ENCODE data around the gene PRKG1.

PRKG1 gene

DNA sequence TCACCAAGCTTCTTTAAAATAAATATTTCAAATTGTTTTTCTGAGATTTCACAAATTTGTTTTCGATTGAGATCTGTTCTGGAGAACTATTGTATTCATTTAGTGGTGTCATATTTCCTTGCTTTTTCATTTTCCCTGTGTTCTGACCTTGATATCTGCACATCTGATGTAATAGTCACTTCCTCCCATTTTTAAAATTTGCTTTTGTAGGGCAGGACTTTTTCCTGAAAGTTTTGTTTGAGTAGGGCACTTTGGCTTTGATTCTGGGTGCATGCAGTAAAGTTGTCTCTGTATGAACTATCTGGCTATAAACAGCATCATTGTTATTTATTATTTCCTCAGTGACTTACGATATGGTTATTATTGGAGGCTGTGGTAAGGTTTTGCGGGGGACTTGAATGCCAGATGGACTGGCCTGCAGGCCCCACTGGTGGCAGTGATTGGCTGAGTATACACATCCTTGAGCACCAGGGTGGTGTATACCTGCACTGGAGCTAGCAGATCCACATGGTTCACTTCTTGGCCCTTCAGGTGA lies 541.5 kb downstream of the PRKG1 start:
- DNase-seq = no peak

DNA sequence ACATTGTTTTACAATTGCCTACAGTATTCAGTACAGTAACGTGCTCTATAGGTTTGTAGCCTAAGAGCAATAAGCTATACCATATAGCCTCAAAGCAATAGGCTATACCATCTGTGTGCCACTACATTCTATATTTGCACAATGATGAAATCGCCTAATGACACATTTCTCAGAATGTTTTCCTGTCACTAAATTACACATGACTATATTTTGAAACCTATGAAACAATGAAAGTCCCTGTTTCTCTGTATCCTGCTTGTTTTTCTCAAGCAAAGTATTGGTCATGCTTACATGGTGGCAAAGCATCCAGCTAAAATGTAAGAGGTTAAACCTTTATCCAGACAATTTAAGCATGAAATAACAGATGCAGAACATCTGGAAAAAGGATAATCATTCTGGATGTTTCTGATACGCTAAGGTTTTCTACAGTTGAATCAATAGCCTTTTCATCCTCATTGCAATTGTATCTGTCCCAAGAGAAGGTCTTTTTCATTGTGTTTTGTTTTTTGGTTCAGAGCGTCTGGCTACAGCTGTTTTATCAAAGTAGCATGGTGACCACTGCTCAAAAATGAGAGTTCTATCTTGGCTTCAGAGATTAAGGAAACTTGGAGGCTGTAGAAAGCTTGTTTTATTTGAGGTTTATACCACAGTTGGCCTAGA lies 543.4 kb downstream of the PRKG1 start:
- DNase-seq = no peak

DNA sequence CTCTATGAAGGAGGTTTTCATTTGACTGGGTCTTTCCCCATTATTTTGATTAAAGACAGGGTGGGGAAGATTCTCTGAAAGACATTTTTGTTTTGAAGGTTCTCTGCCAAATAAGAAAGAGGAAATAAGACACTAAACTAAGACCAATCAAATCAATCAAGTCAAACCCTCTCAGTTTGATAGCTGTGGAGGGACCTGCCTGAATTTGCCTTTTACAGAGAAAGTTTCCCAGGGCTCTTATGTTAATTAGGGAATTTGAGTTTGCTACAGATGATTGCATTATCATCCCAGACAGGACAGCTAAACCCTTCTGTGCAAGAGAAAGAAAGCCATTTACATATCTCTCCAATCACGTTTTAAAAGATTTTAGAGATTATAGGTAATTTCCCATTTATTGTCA lies 545.1 kb downstream of the PRKG1 start:
- DNase-seq = no peak

DNA sequence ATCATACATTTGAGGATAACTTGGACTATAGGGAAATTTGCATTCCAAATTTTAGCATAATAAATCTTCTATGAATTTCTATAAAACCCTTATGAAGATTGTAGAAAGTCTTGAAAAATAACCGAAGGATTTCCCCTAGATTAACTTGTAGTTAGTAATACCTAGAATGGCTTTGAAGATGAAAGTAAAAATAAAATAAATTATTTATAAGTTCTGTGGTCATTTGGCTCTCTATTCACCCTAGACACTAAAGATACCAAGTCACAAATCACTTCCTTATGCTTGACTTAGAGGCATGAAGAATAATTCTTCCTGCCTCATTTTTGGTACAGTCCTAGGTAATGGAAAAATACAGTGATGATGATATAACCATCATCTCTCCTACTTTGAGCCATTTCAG lies 545.8 kb downstream of the PRKG1 start:
- no peak for DNase-seq

DNA sequence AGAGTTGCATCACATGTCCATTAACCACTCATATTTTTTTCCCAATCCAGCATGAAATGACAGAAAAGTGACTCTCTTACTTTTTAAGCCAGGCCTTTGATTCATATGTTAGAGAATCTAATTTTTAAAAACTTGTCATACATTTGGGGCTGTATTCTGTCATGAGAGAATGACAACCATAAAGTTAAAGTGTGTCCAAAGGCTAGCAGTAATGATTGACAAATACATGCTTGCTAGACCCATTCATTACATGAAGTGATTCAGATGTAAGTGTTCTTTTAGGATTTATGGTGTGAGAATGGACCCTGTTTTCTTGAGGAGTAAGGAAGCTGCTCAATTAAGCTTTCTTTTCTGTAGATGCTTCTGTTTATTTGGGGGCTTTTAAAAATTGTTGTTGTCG lies 549.7 kb downstream of the PRKG1 start:
- no peak for DNase-seq

DNA sequence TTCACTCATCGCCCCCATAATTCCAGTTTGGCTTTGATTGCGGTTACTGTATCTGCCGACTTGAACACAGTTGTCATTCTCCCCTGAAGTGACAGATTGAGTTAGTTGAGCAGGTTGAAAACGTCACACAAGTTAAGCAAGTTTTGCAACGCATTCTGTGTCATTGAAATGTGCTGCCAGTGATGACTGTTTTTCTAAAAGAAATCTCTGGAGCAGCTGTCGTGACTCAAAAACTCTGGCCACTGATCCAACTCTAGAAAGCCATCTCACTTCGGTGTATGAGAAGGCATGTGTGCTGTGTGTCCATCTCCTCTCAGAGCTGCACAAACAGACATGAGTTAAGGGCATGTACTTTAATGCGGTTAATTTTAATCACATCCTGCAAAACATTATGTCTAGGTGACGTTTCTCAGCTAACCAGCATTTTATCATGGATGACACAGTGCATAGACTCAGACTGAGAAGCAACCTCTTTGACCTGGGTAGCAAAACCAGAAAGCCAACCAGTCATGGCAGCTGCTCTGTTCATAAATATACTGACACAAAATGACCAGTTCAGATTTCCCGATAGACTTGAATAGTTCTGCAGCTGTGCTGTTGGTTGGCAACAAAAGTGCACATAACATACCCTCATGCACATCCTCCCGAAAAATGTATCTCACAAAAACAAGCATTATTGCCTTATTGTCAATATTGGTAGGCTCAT lies 555.8 kb downstream of the PRKG1 start:
- DNase-seq = no peak

DNA sequence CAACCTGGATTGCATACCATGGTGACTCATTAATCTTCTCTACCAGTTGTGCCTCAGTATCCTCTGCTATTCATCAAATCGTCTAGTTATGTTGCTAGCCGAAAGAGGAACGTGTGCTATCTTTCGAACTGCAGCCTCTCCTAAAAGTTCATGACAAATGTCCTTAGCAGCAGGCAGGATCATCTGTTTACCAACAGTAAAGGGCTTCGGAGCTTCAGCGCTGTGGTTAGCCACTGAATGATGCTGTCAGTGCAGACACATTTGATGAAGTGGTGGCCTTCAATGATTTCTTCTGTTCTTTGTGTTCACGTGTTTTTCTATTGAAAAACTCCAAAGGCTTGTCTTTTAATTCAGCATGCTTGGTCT lies 556.3 kb downstream of the PRKG1 start:
- no peak for DNase-seq

DNA sequence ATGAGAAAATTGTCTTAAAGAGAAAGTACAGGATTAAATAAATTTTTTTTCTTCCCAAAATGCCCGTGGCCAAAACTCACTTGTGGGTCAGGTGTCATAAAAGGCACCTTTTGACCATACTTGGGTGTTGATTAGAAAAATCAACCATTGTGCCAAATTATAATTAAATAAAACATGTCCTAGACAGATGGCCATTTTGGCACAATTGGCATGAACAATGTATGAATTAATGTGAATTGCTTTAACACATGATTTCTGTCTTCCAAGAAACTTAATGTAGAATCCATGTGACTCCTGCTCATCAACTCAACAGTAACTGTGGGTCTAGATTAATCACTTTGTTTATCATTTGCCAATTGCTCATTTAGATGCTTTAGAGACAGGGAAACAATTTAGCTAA lies 561.1 kb downstream of the PRKG1 start:
- DNase-seq = no peak

DNA sequence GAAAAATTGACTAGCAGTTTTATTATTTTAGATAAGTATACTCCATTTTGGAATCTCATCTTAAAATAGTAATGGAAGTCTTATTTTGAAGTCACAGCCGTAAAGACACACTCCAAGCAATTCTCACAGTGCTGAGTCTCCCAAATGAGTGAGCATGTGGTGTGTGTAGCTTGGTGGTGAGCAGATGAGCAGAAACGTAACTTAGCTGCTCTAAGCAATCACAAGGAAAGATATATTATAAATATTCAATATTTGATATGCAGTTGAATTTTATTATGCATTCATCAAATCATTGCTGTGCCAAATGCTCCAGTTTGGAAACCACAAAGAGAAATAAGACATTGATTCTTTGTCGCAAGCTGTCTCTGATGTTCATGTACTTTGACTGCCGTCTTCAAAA lies 563.9 kb downstream of the PRKG1 start:
- no peak for DNase-seq

DNA sequence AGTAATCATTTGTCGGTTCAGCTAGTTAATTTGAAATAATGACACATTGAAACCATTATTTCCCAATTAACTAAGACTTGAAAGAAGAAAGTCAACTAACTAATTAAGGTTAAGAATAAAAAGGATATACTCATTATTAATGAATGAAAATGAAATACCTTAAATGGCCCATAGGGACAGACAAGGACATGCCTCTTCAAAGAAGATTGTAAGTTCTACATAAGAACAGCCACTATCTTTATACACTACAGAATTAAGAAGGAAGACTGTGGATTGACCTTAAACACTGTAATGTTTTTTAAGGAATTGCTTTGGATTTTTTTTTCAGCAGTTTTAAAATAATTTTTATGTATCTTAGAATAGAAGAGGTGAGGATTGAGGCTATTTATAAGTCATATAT lies 564.5 kb downstream of the PRKG1 start:
- DNase-seq = no peak

DNA sequence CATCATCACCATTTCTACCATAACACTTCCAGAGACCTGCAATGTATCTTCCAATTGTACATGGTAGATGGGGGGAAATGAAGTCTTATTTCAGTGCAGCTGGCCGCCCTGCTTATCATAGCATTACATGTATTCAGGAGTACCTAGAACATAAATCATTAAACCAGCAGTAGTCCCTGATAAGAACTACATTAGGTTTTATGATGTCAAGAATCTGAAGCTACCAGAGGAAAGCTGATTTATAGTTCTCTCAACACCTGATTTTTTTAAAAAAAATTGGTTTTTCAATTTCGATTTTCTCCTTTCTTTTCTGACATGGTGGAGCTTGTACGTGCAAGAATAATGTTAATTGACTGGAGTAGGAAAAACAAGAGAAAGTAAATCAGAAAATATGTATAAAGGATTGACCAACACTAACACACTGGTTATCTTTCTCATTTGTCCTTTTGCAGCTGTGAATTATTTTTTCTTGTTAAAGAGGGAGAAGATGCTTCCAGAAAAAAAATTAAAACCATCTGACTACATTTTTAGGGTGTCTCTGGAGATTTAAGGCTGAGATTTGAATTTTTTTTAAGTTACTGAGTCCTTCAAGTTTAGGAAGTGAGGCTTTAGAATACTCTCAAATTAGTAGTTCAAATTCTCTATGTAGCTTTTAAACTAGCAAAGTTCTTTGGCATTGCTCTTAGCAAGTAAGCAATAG lies 566.0 kb downstream of the PRKG1 start:
- no peak for DNase-seq

DNA sequence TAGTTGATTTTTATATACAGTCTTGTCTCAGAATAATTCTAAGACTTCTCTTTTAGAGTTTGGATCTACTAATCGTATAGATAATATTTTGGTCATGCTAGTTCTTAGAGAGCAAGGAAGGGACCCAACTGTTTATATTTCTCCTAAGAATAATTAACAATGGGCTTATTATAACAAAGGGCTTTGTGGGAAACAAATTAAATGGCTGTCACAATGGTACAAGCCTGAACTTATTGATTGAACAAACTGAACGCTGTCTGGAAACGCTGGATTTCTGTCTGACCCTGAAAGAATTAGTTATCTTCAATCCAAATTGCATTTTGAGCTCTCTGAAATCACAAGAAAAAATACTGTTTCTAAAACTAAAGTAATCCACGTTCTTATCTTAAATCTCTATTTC lies 568.3 kb downstream of the PRKG1 start:
- no peak for DNase-seq

DNA sequence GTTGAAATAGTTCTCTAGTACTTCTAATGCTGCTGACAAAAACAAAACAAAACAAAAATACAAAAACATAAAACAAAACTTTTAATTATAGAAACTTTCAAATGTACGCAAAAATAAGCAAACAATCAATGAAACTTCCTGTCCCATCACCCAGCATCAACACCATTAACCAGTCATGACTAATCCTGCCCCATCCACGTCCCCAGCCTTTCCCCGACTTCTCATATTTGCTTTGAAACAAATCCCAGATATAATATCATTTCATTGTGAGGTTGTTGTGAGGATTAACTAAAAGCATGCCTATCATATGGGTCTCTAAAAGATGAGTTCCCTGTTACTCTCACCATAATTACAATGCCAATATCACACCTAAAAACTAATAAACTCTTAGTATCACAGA lies 569.4 kb downstream of the PRKG1 start:
- DNase-seq = no peak

DNA sequence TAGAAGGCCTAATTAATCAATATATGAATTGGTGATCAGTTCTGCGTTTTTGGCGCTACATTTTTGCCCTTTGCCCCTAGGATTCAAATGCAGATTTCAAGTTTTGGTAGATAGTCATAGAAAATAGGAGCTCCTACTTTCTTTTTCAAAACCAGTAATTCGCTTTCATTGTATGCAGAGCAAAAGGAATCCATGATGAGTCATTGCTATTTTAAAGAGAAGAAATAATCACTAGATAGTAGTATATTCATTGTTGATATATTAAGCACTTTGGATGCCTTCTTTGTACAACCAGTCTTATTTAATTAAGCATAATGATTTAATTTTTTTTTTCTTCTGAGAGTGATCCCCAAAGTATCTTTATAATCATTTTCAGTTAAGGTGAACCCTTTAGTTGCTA lies 574.8 kb downstream of the PRKG1 start:
- no peak for DNase-seq

DNA sequence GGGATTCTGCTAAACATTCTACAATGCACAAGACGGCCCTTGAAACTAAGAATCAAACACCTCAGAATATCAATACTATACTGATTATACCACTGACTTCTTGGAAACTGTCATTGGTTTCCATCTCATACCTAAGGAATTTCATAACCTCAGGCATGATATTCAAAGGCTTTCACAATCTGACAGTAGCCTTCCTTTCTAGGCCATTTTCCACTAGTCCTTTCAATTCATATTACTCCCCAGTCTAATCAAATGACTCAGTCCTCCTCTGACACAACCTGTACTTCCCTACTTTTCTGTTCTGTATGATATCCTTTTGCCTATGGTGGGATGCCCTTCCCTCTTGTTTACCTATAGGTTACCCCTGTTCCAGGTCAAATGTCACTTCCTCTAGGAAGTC lies 576.8 kb downstream of the PRKG1 start:
- no peak for DNase-seq

DNA sequence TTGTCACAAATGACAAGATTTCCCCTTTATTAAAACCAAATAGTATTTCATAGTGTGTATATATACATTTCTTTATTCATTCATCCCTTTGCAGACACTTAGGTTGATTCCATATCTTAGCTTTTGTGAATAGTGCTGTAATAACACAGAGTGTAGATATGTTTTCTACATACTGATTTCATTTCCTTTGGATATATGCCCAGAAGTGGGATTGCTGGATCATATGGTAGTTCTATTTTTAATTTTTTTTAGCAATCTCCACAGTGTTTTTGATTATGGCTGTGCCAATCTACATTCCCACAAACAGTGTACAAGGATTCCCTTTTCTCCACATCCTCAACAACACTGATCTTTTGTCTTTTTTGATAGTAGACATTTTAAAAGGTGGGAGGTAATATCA lies 578.7 kb downstream of the PRKG1 start:
- no peak for DNase-seq

DNA sequence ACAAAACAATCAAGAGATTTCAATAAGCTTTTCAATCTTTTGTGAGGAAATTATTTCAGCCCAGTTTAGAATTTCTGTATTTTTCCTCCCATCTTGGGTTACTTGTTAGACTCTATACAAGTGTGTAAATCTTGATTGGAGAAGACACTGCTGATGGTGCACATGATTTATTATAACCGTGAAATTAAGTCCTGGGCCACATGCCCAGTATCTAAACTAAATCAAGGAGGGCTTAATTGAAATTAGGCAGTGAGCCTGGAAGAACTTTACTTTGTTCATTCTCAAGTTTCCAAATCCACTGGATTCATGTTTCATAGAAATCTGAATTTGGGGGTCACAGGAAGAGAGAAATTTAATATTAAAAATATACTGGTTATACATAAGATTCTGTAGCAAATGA lies 580.6 kb downstream of the PRKG1 start:
- DNase-seq = no peak

DNA sequence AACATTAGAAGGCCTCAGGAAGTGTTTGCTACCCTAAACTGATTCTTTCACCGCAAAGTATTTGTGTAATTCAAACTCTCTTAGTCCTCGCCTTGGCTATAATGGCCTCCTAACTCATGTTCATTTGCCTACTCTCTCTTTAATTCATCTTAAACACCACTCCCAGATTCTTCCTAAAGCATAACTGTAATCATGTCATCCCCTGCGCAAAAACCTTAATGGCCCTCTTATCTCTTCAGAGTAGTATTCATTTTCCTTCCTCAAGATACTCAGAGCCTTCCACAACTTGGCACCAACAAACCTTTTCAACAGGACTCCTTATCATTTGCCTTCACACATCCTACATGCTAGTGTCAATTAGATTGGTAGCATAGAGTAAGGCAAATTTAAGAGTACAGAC lies 582.2 kb downstream of the PRKG1 start:
- no peak for DNase-seq

DNA sequence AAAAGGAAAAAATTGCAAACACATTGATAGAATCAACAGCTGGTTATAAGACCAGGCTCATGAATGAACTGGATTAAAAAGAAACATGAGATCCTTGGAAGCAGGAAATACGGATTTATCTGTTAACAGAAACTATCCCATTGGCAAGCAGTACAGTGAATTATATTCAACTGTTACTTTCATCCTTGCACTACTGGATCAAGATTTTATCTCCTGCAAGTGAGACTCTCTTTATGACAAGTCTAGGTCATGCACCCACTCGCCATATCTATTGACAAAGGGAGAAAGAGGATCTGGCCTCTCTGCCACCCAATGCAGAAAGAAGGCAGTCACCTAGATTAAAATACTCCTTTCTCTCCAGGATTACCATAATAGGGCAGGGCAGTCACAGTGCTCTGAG lies 583.7 kb downstream of the PRKG1 start:
- DNase-seq = no peak

DNA sequence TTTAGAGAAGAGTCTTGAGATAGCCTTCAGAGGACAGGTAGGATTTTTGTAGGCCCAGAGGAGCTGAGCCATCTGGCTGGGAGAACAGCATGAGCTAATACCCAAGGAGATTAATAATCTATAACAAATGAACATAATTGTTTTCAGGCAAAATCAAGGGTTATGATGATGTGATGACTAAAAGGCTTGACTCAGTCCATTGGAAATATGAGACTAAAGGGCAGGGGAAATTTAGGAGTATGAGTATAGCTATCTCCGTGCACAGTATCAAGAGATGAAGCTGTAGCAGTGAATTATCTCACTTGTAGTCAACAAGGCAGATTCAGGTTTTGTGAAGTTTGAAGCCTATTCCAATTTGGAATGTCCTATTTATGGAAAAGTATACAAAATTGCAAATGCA lies 585.1 kb downstream of the PRKG1 start:
- DNase-seq = no peak

DNA sequence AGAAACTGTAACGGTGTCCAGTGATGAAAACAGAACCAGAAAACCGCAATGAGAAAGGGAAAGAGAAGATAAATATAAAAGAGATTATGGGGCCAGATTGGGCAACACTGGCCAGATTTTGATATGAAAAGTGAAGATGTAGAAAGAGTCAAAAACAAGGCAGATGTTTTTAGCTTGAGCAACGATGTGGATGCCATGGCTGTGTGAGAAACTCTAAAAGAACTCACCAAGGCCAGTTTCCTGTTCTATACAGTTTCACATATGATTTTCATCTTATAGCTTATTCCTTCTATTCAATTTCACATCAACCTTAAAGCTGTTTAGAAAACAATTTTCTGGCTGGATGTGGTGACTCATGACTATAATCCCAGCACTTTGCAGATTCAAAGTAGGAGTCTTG lies 588.8 kb downstream of the PRKG1 start:
- DNase-seq = no peak

DNA sequence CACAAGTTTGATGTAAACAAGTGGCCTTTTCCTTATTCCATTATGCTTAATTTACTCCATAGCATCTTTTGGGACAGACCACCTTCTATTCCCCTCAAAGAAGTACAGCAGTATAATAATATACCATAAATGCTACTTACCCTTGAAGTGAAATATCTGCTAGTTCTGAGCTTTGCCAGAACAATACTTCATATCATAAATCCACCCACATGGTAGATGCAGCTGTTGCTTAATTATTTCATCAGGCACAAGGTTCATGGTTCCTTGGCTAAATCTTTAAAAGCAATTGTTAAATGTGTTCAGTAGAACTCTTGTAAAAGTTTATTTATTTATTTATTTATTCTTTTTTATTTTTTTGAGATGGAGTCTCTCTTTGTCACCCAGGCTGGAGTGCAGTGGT lies 592.2 kb downstream of the PRKG1 start:
- no peak for DNase-seq

DNA sequence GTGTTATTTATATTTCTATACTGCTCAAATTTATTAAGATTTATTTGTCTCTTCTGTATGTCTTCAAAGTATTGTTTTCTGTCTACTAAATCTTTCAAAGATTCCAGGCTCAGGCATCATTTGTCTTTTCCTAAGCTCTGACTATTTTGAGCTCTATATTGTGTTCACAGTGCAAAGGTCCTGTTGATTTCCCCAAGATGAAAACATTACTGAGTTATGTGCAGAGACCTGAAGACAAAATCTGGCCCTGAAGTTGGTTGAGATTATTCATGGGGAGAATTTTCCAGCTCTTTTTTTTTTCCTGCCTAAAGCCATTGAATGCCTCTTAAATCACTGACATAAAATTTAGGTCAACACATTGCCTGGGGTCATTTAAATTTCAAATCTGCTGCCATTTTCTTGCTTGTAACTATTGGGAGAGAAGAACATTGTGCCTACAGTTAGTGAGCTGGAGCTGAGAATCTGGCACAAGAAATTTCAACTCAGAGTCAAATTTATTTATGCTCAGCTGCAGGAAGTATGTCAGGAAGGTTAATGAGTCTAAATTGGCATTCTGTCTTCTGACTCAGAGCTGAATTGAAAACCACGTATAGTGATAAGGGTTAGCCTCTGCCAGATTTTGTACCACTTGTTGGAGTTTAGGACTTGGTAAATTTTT lies 593.5 kb downstream of the PRKG1 start:
- no peak for DNase-seq

DNA sequence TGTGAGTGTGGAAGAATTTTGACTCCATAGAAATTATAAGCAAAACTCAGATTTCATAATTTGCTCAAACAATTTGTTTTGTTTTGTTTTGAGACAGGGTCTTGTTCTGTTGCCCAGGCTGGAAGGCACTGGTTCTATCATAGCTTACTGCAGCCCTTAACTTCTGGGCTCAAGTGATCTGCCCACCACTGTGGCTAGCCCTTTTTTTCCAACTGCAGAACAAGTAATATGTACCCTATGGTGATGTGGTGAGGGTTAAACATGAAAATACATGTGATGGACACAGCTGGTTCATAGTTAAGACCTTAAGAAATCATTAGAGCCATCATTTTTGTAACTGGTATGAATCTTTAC lies 594.0 kb downstream of the PRKG1 start:
- DNase-seq = no peak
